HepG2 (cell line): ENCODE measurements around the gene TNFRSF11A.

Experiments
- ZNF121 ChIP-seq: sonication (generic); formaldehyde crosslinking; IDR thresholded peaks from 2 replicates; pipeline ENCODE4 v1.5.0; 2020; ENCODE audit warnings: mild to moderate bottlenecking, missing genetic modification reagents
- TF ChIP-seq, protein P1 (sequence below), 2 experiments: sonication (generic) in 1 of 2; formaldehyde crosslinking in 1 of 2; IDR thresholded peaks; 2 replicates each; pipeline versions ENCODE4 v1.4.0 to v1.6.1; 2016 to 2020; ENCODE audit warnings: borderline replicate concordance in 1 of 2, low read depth in 1 of 2, mild to moderate bottlenecking in 1 of 2, missing genetic modification reagents in 1 of 2
- TF ChIP-seq, protein P2 (sequence below): sonication (generic); formaldehyde crosslinking; IDR thresholded peaks from 2 replicates; pipeline ENCODE4 v1.5.0; 2020; ENCODE audit warnings: mild to moderate bottlenecking, missing genetic modification reagents, moderate library complexity
- TF ChIP-seq, protein P3 (sequence below): IDR thresholded peaks from 2 replicates; pipeline ENCODE4 v1.6.1; 2018; ENCODE audit warnings: missing genetic modification reagents

DNA sequence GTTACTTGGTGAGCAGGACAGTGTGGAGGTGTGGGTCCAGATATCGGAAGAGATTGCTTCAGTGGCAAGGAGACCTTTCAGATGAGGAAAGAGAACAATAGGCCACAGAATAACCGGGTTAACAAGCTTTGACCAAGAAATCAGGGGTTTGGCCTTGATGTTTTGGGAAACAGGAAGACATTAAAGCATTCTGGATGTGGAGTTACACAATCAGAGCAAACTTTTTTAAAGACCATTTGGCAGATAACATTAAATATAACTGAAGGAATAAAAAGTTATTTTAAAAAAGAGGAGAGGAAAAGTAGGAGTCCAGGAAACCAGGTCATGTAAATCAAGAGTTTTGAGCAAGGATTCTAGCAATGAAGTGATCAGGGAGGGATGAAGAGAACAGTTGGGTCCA lies 35.7 kb downstream of the TNFRSF11A start:
- TF ChIP-seq, protein P1, sequence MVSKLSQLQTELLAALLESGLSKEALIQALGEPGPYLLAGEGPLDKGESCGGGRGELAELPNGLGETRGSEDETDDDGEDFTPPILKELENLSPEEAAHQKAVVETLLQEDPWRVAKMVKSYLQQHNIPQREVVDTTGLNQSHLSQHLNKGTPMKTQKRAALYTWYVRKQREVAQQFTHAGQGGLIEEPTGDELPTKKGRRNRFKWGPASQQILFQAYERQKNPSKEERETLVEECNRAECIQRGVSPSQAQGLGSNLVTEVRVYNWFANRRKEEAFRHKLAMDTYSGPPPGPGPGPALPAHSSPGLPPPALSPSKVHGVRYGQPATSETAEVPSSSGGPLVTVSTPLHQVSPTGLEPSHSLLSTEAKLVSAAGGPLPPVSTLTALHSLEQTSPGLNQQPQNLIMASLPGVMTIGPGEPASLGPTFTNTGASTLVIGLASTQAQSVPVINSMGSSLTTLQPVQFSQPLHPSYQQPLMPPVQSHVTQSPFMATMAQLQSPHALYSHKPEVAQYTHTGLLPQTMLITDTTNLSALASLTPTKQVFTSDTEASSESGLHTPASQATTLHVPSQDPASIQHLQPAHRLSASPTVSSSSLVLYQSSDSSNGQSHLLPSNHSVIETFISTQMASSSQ (IDR thresholded peaks at IDR 0.05; ENCODE audit: low read depth), result no peak
- TF ChIP-seq, protein P1 (CRISPR knock-in tag; IDR thresholded peaks at IDR 0.05; ENCODE audit: borderline replicate concordance), result no peak
- TF ChIP-seq, protein P2, sequence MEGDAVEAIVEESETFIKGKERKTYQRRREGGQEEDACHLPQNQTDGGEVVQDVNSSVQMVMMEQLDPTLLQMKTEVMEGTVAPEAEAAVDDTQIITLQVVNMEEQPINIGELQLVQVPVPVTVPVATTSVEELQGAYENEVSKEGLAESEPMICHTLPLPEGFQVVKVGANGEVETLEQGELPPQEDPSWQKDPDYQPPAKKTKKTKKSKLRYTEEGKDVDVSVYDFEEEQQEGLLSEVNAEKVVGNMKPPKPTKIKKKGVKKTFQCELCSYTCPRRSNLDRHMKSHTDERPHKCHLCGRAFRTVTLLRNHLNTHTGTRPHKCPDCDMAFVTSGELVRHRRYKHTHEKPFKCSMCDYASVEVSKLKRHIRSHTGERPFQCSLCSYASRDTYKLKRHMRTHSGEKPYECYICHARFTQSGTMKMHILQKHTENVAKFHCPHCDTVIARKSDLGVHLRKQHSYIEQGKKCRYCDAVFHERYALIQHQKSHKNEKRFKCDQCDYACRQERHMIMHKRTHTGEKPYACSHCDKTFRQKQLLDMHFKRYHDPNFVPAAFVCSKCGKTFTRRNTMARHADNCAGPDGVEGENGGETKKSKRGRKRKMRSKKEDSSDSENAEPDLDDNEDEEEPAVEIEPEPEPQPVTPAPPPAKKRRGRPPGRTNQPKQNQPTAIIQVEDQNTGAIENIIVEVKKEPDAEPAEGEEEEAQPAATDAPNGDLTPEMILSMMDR (CRISPR knock-in tag), result no peak
- TF ChIP-seq, protein P3, sequence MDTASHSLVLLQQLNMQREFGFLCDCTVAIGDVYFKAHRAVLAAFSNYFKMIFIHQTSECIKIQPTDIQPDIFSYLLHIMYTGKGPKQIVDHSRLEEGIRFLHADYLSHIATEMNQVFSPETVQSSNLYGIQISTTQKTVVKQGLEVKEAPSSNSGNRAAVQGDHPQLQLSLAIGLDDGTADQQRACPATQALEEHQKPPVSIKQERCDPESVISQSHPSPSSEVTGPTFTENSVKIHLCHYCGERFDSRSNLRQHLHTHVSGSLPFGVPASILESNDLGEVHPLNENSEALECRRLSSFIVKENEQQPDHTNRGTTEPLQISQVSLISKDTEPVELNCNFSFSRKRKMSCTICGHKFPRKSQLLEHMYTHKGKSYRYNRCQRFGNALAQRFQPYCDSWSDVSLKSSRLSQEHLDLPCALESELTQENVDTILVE (CRISPR knock-in tag), result no peak
- TF ChIP-seq ZNF121 (CRISPR knock-in tag), result no peak
